ENCODE data around the gene SNF8.
A peak's percentile ranks its signal among the peaks of the same experiment; 100 is the strongest.
"Not testable (repeated sequence)": the region's sequence is repeated elsewhere in the genome, so short reads cannot be mapped to it uniquely, and the experiment has no call there.

The SNF8 gene, protein sequence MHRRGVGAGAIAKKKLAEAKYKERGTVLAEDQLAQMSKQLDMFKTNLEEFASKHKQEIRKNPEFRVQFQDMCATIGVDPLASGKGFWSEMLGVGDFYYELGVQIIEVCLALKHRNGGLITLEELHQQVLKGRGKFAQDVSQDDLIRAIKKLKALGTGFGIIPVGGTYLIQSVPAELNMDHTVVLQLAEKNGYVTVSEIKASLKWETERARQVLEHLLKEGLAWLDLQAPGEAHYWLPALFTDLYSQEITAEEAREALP

DNA sequence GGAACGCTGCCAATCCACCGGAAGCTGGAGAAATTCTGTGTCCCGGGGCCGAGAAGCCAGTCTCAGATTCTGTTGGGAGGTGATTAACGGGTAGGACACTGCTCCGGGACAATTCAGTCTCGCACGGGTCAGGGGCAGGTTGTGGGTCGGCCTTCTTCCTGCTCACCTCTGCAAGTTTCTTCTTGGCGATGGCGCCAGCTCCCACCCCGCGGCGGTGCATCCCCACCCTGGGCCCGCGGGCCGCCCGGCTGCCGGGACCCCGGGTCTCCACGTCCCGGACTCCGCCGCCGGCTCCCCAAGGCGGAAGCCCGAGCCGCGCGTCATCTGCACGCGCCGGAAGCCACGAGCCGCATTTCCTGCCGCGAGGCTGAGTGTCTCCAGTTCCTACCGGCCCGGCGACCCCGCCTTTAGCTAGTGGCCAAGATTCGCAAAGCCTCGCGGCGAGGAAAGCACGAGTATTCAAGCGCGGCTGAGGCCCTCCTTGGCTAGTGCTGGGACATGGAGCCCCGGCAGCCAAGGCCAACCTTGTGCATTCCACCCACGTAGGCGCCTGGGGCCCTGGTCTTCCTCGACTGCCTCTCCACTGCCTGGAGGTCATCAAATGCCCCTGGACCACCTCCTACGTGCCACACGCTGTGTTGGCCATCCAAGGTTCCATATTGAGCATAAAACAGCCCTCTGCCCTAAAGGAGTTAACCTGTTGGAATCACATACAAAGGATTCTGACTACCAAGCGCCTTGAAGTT lies at the start of gene SNF8:
TSS of gene SNF8 (minus strand) at position 328 of the 746 bp plus-strand sequence. CDS start at position 220, 108 bp downstream.
- DNase-seq, result peak; percentile 90

DNA sequence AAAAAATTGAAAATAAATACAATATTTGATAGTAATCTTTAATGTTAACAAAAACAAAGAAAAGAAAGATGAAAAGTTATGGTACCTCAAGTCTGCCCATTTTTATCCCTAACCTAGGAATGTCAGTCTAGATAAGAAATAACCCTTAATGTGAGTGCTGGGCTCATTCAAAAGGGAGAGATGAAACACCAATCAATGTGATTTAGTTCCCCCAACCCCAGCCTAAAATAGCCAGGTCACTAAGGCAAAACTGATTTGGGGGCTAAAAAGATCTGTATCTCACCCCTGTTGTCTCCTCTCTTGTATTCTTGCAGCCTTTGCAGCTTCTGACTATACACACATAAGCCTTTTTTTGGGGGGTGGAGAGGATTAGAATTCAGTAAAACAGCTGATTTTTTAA lies 49.3 kb upstream of the SNF8 start:
- DNase-seq, result no peak

DNA sequence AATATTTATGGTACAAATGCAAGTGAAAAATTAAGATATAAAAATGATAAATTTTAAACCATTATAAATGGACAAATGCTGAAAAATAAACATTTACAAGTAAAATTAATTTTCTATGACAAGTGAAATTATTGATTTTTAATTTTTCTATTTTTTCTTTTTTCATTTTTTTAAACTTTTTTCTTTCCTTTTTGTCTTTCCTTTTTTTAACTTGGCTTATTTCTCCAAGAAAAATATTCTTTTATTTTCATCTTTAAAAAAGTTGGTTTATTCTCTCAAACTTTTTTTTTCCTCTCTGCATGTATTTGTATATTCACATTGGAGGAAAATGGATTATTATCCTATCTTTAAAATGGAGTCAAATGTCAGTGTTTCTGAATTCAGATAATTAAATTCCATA lies 48.7 kb upstream of the SNF8 start:
- no peak for DNase-seq

DNA sequence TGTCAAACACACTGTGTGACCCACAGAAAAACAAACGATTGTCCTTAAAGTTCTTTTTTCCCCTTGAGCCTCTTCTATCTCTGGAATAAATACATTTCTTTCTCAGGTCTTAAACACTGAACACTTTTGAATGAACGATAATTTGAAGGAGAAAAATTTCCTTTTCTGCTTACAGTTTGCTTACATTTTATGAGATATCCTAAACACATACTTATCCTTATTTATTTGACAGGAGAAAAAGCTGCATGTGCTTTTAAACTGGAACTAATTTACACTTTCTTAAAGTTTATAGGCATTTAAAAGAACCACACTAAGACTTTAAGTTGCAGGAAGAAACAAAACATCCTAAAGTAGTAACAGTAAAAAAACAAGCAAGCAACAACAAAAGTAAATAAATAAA lies 47.8 kb upstream of the SNF8 start:
- DNase-seq, result no peak

DNA sequence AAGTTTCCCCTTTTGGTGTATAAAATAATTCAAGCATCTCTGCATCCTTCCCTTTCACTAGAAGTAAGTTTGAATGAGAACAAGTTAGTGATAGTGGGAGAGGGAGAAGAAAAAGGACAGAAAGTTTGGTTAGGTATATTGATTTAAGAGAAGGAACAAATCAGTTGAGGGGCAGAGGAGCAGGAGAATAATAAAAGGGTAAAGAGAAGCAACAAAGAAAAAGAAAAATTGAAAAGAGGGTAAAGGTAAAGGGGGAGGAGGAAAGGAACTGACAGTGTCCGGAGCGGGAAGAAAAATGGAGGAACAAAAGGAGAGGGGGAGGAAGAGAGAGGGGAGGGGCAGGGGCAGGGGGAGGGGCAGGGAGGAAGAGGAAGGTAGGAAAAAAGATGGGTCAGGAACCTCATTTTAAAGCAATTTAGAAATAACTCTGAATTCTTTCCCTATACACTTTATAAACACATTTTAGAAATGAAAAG lies 46.3 kb upstream of the SNF8 start:
- no peak for DNase-seq

DNA sequence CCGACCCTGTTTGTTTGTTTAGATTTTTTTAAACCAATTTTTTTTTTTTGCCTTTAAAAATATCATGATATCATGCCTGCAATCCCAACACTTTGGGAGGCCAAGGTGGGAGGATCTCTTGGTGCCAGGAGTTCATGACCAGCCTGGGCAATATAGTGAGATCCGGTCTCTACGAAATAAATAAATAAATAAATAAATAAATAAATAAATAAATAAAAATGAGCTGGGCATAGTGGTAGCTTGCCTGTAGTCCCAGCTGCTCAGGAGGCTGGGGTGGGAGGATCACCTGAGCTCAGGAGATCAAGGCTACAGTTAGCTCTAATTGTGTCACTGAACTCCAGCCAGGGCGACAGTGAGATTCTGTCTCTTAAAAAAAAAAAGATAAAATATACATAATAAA lies 44.5 kb upstream of the SNF8 start:
- no peak for DNase-seq

DNA sequence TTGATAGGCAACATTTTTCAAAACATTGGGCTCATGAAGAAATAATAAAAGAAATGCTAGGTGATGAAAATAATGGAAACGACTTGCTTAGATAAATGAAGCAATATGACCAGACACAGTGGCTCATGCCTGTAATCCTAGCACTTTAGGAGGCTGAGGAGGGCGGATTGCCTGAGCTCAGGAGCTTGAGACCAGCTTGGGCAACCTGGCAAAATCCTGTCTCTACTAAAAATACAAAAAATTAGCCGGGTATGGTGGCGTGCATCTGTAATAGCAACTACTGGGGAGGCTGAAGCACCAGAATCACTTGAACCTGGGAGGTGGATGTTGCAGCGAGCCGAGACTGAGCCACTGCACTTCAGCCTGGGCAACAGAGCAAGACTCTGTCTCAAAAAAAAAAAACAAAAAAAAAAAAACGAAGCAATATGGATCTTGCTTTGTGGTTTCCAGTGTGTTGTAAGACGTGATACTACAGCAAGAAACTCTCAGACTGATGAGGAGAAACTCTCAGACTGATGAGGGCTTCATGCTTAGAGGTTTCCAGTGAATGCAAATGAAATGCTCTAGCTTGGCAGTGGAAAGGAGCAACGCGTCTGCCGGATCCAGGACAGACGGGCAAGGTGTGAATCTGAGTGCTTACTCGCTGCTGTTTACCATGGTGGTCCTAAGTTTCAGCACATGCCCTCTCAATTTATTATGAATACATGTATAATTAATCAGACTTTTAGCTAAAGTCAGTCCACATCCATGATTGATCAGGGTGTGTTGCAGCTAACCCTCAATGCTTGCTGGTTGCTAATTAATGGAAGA lies 41.0 kb upstream of the SNF8 start:
- no peak for DNase-seq

DNA sequence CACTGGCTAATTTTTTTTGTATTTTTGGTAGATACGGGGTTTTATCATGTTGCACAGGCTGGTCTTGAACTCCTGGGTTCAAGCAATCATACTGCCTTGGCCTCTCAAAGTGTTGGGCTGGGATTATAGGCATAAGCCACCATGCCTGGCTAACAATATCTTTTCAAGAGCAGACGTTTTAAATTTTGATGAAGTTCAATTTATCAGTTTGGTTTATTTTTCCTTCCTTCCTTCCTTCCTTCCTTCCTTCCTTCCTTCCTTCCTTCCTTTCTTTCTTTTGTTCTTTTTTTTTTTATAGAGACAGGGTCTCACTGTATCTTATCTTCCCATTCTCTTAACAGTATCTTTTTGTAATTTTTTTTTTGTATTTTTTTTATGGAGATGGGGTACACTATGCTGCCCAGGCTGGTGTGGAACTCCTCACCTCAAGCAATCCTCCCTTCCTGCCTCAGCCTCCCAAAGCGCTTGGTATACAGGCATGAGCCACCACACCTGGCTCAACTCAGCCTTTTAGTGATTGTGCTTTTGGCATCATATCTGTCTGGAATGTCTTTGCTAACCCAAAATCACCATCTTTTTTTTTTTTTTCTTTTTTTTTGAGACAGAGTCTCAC lies 37.4 kb upstream of the SNF8 start:
- DNase-seq, result no peak

DNA sequence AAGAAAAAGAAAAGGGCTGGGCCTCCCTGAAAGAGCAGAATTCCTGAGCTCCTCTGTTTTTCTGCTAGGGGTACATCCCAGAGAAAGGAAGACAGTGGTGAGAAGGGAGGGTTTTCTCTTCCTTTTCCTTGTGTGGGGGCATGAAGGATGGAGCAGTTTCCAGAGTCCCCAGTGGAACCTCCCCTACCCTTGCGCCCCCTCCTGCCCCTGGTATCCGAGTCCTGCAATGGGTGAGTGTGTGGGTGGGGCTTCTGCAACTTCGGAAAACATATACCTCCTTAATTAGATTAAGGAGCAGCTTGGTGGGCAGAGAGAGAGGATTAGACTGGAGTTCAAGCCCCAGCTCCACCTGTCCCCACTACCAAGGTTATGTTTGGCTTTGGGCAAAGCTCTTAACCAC lies 29.2 kb upstream of the SNF8 start:
- DNase-seq, result no peak

DNA sequence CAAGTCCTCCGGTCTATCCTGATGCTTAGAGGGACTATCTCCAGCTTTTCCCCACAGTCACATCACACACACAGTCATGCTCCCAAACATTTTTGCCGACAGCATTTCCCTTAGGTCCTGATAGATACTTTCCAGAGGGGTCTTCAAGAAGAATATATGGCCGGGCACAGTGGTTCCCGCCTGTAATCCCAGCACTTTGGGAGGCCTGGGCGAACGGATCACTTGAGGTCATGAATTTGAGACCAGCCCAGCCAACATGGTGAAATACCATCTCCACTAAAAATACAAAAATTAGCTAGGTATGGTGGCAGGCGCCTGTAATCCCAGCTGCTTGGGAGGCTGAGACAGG lies 28.1 kb upstream of the SNF8 start:
- DNase-seq, result no peak

DNA sequence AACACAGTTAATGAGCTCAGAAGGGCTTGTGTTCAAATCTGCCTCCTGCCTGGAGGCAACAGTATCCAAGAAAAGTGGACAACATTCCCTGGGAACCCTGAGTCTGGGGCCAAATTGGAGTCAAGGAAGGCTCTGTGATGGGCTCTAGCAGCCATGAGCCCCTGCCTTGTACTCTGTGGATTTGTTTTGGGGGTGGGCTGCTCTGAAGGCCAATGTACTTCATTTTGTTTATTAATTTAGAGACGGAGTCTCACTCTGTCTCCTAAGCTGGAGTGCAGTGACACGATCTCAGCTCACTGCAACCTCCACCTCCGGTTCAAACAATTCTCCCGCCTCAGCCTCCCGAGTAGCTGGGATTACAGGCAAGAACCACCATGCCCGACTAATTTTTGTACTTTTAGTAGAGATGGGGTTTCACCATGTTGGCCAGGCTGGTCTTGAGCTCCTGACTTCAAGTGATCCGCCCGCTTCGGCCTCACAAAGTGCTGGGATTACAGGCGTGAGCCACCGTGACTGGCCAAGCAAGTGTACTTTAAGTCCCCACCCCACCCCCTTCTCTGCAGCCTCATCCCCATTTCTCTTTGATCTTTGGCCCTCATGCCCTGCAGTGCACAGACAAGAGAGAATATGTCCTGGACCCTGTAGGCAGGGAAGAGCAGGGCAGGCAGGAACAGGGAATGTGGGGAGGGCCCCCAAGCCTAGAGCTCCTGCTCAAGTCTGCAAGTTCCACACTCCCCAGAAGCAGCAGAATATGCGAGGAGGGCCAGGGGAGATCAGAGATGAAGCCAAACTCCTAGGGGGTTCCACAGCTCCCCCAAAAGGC lies 26.4 kb upstream of the SNF8 start:
- DNase-seq, result no peak

DNA sequence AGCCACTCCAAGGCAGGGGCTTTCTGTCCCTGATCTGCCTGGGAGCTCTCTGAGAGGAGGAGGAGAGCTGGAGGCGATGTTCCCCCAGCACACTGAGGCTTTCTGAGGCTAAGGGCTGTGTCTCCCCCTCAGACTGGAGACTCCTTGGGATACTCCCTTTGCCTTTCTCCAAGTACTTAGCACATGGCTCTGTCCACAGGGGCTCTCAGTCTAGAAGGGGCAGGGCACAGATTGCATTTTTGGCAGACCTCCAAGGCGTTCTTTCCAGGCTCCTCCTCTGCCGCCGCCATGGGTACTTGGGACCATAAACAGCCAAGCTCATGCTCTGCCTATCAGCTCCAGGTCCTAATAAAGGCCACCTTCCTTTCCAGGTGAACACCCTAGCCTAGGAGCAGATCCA lies 25.6 kb upstream of the SNF8 start:
- no peak for DNase-seq

DNA sequence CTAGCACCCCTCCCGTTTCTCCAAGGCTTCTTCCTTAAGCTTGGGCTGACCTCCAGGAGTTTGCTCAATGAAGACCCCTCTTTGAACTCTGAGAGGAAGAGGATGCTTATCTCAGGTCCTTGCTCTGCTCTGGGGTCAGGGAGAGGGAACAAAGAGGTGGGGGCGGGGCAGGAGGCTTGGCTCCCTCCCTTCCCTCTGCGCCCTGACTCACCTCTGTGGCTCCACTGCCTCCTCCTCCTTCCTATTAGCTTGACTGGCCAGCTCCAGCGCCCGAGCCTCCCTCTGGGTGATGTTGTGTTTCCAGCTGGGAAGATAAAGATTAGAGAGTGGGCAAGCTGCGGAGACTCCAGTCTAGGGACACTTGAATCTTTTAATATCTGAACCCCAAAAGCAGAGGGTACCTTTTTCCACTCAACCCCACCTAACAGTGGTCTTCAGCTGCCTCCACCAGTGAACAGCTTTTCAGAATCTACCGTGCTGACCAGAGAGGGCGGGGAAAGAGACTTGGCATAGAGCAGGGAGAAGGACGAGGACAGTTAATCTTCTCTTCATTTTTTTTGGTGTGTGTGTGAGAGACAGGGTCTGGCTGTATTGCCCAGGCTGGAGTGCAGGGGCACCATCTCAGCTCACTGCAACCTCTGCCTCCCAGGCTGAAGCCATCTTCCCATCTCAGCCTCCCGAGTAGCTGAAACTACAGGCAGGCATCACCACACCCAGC lies 17.0 kb upstream of the SNF8 start:
- DNase-seq, result peak; percentile 71

DNA sequence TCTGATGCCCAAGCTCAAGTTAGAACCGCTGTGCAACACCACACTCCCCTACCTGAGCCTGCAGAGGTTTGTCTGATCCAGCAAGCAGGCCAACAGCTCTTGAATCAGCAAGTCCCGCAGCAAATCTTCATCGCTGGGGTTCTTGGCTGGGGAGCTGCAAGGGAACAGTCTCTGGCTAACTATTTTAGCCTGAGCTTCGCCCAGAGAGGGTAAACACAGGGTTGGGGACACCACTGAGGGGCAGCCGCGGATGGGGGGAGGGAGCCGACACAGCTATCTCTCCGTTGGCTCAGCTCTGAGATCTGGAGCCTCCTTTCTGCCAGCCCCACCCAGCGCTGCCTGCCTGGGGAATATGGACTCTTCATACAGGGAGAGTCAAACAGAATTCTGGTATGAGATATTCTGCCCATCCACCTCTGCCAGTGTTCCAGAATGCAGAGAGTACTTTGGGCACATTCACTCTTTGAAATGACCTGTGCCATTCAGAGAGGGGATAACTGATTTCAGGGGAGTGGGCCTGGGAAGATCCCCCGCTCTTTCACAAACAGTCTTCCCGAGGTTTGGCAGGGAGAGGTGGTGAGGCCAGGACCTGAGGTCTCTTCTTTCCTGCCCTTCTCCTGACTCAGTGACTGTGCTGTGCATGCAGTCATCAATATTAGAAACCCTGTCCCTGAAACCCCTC lies 16.3 kb upstream of the SNF8 start:
- DNase-seq, result no peak

DNA sequence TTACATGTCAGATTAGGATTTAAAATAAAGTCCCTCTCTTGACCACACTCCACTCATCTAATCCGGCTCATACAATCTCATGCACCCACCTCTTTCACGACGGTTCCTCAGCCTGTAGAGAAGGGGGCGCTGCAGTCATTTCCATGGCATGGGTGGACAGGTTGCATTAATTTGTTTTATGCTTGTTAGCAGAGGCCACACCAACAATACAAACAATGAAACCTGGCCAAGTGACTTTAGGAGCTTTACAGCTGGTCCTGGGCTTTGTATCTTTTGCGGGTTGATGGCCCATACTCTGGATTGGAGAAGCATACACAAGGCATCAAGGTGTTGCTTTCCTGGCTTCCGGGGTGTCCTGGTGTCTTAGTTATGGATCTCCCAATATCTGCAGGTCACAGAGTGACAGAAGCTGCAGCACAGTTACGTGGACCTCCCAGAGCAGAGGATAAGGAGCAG lies 9.7 kb upstream of the SNF8 start:
- DNase-seq, result peak; percentile 11

DNA sequence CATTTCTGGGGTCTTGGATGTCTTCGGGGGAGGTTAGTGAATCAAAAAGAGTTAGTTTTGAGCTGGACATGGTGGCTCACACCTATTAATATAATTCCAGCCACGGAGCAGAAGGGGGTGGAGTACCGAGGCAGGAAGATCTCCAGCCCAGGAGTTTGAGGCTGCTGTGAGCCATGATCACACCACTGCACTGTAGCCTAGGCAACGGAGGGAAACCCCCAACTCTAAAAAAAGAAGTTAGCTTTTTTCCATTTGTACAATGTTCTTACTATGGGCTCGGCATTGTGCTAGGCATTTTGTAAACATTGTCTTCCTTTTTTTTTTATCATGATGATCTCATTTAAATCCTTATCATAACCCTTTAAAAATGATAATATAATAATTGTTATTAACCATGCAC lies 8.3 kb upstream of the SNF8 start:
- no peak for DNase-seq

DNA sequence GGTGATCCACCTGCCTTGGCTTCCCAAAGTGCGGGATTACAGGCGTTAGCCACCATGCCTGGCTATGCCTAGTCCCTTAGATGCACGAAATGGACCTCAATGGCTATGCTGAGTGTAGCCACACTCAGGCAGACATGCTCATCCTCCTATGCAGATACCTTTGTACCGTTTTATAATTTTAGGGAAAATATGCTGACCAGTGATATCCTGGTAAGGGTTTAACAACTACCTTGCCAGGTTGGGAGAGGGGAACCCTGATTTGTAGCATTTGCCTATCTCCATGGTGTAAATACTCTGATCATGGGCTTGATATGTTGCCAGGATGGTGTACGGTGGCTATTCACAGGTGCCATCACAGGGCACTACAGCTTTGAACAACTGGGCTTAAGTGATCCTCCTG lies 6.9 kb upstream of the SNF8 start:
- no peak for DNase-seq

DNA sequence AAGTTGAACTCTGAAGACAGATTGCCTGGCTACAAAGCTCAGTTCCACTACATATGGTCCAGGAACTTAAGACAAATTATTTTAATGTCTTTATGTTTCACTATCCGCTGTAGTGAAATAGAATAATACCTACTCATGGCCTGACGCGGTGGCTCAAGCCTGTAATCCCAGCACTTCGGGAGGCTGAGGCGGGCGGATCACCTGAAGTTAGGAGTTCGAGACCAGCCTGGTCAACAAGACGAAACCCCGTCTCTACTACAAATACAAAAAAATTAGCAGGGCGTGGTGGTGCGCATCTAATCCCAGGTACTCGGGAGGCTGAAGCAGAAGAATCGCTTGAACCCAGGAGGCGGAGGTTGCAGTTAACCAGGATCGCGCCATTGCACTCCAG lies 614 bp upstream of the SNF8 start:
- not testable (repeated sequence) for DNase-seq

DNA sequence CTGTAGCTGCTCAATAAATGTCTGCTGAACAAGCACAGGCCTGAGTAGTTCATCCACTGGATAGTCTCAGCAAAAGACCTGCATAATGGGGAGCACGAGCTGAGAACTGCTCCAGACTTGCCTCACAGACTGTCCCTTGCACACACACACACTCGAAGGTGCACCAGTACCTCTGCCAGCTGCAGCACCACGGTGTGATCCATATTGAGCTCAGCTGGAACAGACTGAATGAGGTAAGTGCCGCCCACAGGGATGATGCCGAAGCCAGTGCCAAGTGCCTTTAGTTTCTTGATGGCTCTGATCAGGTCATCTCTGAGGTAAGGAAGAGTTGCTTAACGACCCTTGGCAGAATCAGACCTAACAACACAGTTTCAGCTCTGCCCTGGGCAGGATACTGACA lies 11.6 kb downstream of the SNF8 start:
- DNase-seq, result no peak

DNA sequence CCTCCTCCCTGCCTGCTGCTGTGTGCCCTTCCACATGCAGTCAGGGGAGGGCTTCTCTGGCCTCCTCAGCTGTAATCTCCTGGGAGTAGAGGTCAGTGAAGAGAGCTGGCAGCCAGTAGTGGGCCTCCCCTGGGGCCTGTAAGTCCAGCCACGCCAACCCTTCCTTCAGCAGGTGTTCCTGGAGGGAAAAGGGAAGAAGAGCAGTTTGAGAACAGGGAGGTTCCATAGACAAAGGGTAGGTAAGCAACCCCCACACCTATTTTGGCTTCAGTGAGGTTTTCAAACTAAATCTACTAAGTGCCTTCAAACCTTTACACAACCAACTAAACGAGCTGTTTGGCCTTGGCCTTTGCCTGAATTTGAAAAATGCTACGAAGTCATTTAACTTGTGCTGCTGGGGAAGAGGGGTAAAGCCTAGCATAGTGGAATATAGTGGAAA lies 14.2 kb downstream of the SNF8 start:
- DNase-seq, result no peak

DNA sequence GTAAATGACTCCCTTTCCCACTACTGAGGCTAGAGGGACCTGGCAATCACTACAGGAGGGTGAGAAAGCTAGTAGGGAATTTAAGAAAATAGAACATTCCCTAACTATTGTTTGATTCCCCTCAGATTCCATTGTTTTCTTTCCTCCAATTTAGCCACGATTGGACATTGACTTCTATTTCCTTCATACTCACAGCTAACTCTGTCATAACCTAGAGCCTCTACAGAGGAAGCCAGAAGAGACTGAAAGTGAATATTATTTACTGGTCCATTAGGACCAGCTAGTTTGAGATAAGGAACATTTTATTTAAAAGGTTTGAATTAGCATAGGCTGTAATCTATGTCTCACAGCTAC lies 14.9 kb downstream of the SNF8 start:
- no peak for DNase-seq

Measured in NCI-H226 (cell line).